ENCODE results near the gene PPP1R13B.

PPP1R13B gene

GRCh38 chr14:103805708-103806107, 41.7 kb downstream of the PPP1R13B start:
- Histone ChIP-seq H3K36me3 (replicated peaks in 1 of 2; ENCODE audit: control insufficient read depth in 2 of 2, insufficient read depth in 2 of 2, low read length in 2 of 2) (no peaks in the 10 kb centered on the region), H3K4ac (ENCODE audit: low read length) (no peak overlapping the region), H3K9ac (ENCODE audit: low read depth, low read length, poor library complexity) (no peak overlapping the region), H2BK5ac (ENCODE audit: low read length) (no peak overlapping the region), H3K4me3 (ENCODE audit: low read length in 2 of 2) (no peak overlapping the region), H2BK15ac (ENCODE audit: low read length) (no peak overlapping the region), H2BK120ac (ENCODE audit: low read depth, low read length) (no peak overlapping the region), H2AFZ (ENCODE audit: low read length) (no peak overlapping the region), H3K27ac (replicated peaks; ENCODE audit: low read length) (no peak overlapping the region), H3K9me3 (replicated peaks in 1 of 2; ENCODE audit: control insufficient read depth in 2 of 2, insufficient read depth in 1 of 2, low read depth in 1 of 2, low read length in 2 of 2) (no peaks in the 10 kb centered on the region), H3K4me2 (ENCODE audit: insufficient read depth, low read length, poor library complexity, severe bottlenecking) (no peak overlapping the region), H3K14ac (ENCODE audit: low read length) (no peak overlapping the region), H4K91ac (ENCODE audit: low read depth, low read length, poor library complexity) (no peak overlapping the region), H3K27me3 (ENCODE audit: control insufficient read depth in 3 of 3, insufficient read depth in 3 of 3, low read depth in 1 of 3, low read length in 3 of 3) (peaks cover 0 to 8% (median 0%) of the 10 kb centered on the region in 3 experiments), H2BK12ac (ENCODE audit: low read length) (no peak overlapping the region), H2AK5ac (ENCODE audit: low read depth, low read length) (no peak overlapping the region), H4K8ac (ENCODE audit: low read depth, low read length) (no peak overlapping the region), H3K79me1 (ENCODE audit: low read depth, low read length) (no peaks in the 10 kb centered on the region), H3K23ac (ENCODE audit: low read depth, low read length, poor library complexity) (no peak overlapping the region), H3K4me1 (ENCODE audit: control insufficient read depth in 2 of 2, insufficient read depth in 1 of 2, low read depth in 1 of 2, low read length in 2 of 2) (peaks cover 0 to 2% of the 10 kb centered on the region in 2 donors), H3K18ac (ENCODE audit: low read length) (no peak overlapping the region)
- WGBS, 2 donors (ENCODE audit: extremely low coverage in 2 of 2, insufficient read length in 2 of 2, insufficient replicate concordance in 1 of 2) = no CpG with 5 or more reads among the region's 1 CpG
- DNase-seq (ENCODE audit: low spot score) = no peak

- Histone ChIP-seq H3K14ac (ENCODE audit: low read length) (no peak overlapping the region), H3K36me3 (replicated peaks in 1 of 2; ENCODE audit: control insufficient read depth in 2 of 2, insufficient read depth in 2 of 2, low read length in 2 of 2) (no peaks in the 10 kb centered on the region), H3K79me1 (ENCODE audit: low read depth, low read length) (no peaks in the 10 kb centered on the region), H3K4me1 (ENCODE audit: control insufficient read depth in 2 of 2, insufficient read depth in 1 of 2, low read depth in 1 of 2, low read length in 2 of 2) (peaks cover 0 to 2% of the 10 kb centered on the region in 2 donors), H3K4ac (ENCODE audit: low read length) (no peak overlapping the region), H4K91ac (ENCODE audit: low read depth, low read length, poor library complexity) (no peak overlapping the region), H2AK5ac (ENCODE audit: low read depth, low read length) (no peak overlapping the region), H4K8ac (ENCODE audit: low read depth, low read length) (no peak overlapping the region), H3K4me3 (ENCODE audit: low read length in 2 of 2) (no peak overlapping the region), H3K23ac (ENCODE audit: low read depth, low read length, poor library complexity) (no peak overlapping the region), H2AFZ (ENCODE audit: low read length) (no peak overlapping the region), H3K18ac (ENCODE audit: low read length) (no peak overlapping the region), H2BK120ac (ENCODE audit: low read depth, low read length) (no peak overlapping the region), H3K4me2 (ENCODE audit: insufficient read depth, low read length, poor library complexity, severe bottlenecking) (no peak overlapping the region), H3K9ac (ENCODE audit: low read depth, low read length, poor library complexity) (no peak overlapping the region), H2BK12ac (ENCODE audit: low read length) (no peak overlapping the region), H3K27ac (replicated peaks; ENCODE audit: low read length) (no peak overlapping the region), H2BK15ac (ENCODE audit: low read length) (no peak overlapping the region), H2BK5ac (ENCODE audit: low read length) (no peak overlapping the region), H3K9me3 (replicated peaks in 1 of 2; ENCODE audit: control insufficient read depth in 2 of 2, insufficient read depth in 1 of 2, low read depth in 1 of 2, low read length in 2 of 2) (no peaks in the 10 kb centered on the region), H3K27me3 (ENCODE audit: control insufficient read depth in 3 of 3, insufficient read depth in 3 of 3, low read depth in 1 of 3, low read length in 3 of 3) (peaks cover 0 to 8% (median 0%) of the 10 kb centered on the region in 3 experiments)
- DNase-seq (ENCODE audit: low spot score) = no peak
These were observed 43.7 kb downstream of the PPP1R13B start for GRCh38 chr14:103803661-103804060.

- H3K27me3 ChIP-seq (ENCODE audit: control insufficient read depth in 3 of 3, insufficient read depth in 3 of 3, low read depth in 1 of 3, low read length in 3 of 3) = peaks cover 0 to 8% (median 0%) of the 10 kb centered on the region in 3 experiments
- H3K4me2 ChIP-seq (ENCODE audit: insufficient read depth, low read length, poor library complexity, severe bottlenecking) = no peak overlapping the region
- no peak overlapping the region for H2BK120ac ChIP-seq (ENCODE audit: low read depth, low read length)
- no peak overlapping the region for H3K4ac ChIP-seq (ENCODE audit: low read length)
- H3K9ac ChIP-seq (ENCODE audit: low read depth, low read length, poor library complexity) = no peak overlapping the region
- H2BK5ac ChIP-seq (ENCODE audit: low read length) = no peak overlapping the region
- no peak for DNase-seq (ENCODE audit: low spot score)
- H3K9me3 ChIP-seq (replicated peaks in 1 of 2; ENCODE audit: control insufficient read depth in 2 of 2, insufficient read depth in 1 of 2, low read depth in 1 of 2, low read length in 2 of 2) = no peaks in the 10 kb centered on the region
- no peak overlapping the region for H4K91ac ChIP-seq (ENCODE audit: low read depth, low read length, poor library complexity)
- no peak overlapping the region for H2BK15ac ChIP-seq (ENCODE audit: low read length)
- no peak overlapping the region for H3K18ac ChIP-seq (ENCODE audit: low read length)
- no peaks in the 10 kb centered on the region for H3K36me3 ChIP-seq (replicated peaks in 1 of 2; ENCODE audit: control insufficient read depth in 2 of 2, insufficient read depth in 2 of 2, low read length in 2 of 2)
- no peak overlapping the region for H3K23ac ChIP-seq (ENCODE audit: low read depth, low read length, poor library complexity)
- no peak overlapping the region for H4K8ac ChIP-seq (ENCODE audit: low read depth, low read length)
- no peak overlapping the region for H3K4me3 ChIP-seq (ENCODE audit: low read length in 2 of 2)
- H2BK12ac ChIP-seq (ENCODE audit: low read length) = no peak overlapping the region
- H3K4me1 ChIP-seq (ENCODE audit: control insufficient read depth in 2 of 2, insufficient read depth in 1 of 2, low read depth in 1 of 2, low read length in 2 of 2) = peaks cover 0 to 2% of the 10 kb centered on the region in 2 donors
- no peak overlapping the region for H2AFZ ChIP-seq (ENCODE audit: low read length)
- no peaks in the 10 kb centered on the region for H3K79me1 ChIP-seq (ENCODE audit: low read depth, low read length)
- H3K14ac ChIP-seq (ENCODE audit: low read length) = no peak overlapping the region
- no peak overlapping the region for H2AK5ac ChIP-seq (ENCODE audit: low read depth, low read length)
- H3K27ac ChIP-seq (replicated peaks; ENCODE audit: low read length) = no peak overlapping the region
- no CpG with 5 or more reads among the region's 8 CpGs for WGBS, 2 donors (ENCODE audit: extremely low coverage in 2 of 2, insufficient read length in 2 of 2, insufficient replicate concordance in 1 of 2)
These were observed 45.0 kb downstream of the PPP1R13B start for GRCh38 chr14:103802356-103802755.

GRCh38 chr14:103801459-103801858, 45.9 kb downstream of the PPP1R13B start:
- no peaks in the 10 kb centered on the region for H3K36me3 ChIP-seq (replicated peaks in 1 of 2; ENCODE audit: control insufficient read depth in 2 of 2, insufficient read depth in 2 of 2, low read length in 2 of 2)
- H3K4me3 ChIP-seq (ENCODE audit: low read length in 2 of 2) = no peak overlapping the region
- no peak overlapping the region for H3K18ac ChIP-seq (ENCODE audit: low read length)
- H3K27ac ChIP-seq (replicated peaks; ENCODE audit: low read length) = no peak overlapping the region
- WGBS, 2 donors (ENCODE audit: extremely low coverage in 2 of 2, insufficient read length in 2 of 2, insufficient replicate concordance in 1 of 2) = no CpG with 5 or more reads among the region's 4 CpGs
- H3K27me3 ChIP-seq (ENCODE audit: control insufficient read depth in 3 of 3, insufficient read depth in 3 of 3, low read depth in 1 of 3, low read length in 3 of 3) = peaks cover 0 to 8% (median 0%) of the 10 kb centered on the region in 3 experiments
- H2BK5ac ChIP-seq (ENCODE audit: low read length) = no peak overlapping the region
- no peak overlapping the region for H4K8ac ChIP-seq (ENCODE audit: low read depth, low read length)
- H3K4me1 ChIP-seq (ENCODE audit: control insufficient read depth in 2 of 2, insufficient read depth in 1 of 2, low read depth in 1 of 2, low read length in 2 of 2) = peaks cover 0 to 2% of the 10 kb centered on the region in 2 donors
- H2AK5ac ChIP-seq (ENCODE audit: low read depth, low read length) = no peak overlapping the region
- H2BK15ac ChIP-seq (ENCODE audit: low read length) = no peak overlapping the region
- no peak overlapping the region for H3K4ac ChIP-seq (ENCODE audit: low read length)
- no peaks in the 10 kb centered on the region for H3K9me3 ChIP-seq (replicated peaks in 1 of 2; ENCODE audit: control insufficient read depth in 2 of 2, insufficient read depth in 1 of 2, low read depth in 1 of 2, low read length in 2 of 2)
- no peak overlapping the region for H3K14ac ChIP-seq (ENCODE audit: low read length)
- no peak overlapping the region for H3K23ac ChIP-seq (ENCODE audit: low read depth, low read length, poor library complexity)
- no peak overlapping the region for H3K9ac ChIP-seq (ENCODE audit: low read depth, low read length, poor library complexity)
- no peak for DNase-seq (ENCODE audit: low spot score)
- H3K79me1 ChIP-seq (ENCODE audit: low read depth, low read length) = no peaks in the 10 kb centered on the region
- H2BK12ac ChIP-seq (ENCODE audit: low read length) = no peak overlapping the region
- H2BK120ac ChIP-seq (ENCODE audit: low read depth, low read length) = no peak overlapping the region
- H4K91ac ChIP-seq (ENCODE audit: low read depth, low read length, poor library complexity) = no peak overlapping the region
- no peak overlapping the region for H3K4me2 ChIP-seq (ENCODE audit: insufficient read depth, low read length, poor library complexity, severe bottlenecking)
- peak overlapping the region; percentile 52 for H2AFZ ChIP-seq (ENCODE audit: low read length)
